Upper lobe of left lung (tissue), 4 donors: ENCODE data around the gene CDC42.

Experiments
- EP300 ChIP-seq, 4 donors: sonication (generic); formaldehyde crosslinking; IDR thresholded peaks; one replicate each; pipeline ENCODE4 v1.5.1; 2017; ENCODE audit warnings: antibody characterized with exemption in 4 of 4, control low read depth in 2 of 4
- POLR2A ChIP-seq, 4 donors: fragments of 450-650 bp; IDR thresholded peaks; one replicate each; pipeline ENCODE4 v1.5.1; 2016 to 2017; ENCODE audit warnings: antibody characterized with exemption in 4 of 4, mild to moderate bottlenecking in 2 of 4
- POLR2AphosphoS5 ChIP-seq, 2 donors: sonication (generic); formaldehyde crosslinking; IDR thresholded peaks; one replicate each; pipeline ENCODE4 v1.5.1; 2017; ENCODE audit warnings: antibody characterized with exemption in 2 of 2
- TF ChIP-seq, protein P1 (sequence below), 6 experiments: fragments of 450-650 bp in 4 of 6; fragments of 200-600 bp in 2 of 6; sonication (generic) in 2 of 6; IDR thresholded peaks; one replicate each; pipeline ENCODE4 v1.5.1; 2016 to 2019; ENCODE audit warnings: antibody characterized with exemption in 6 of 6

GRCh38 chr1:22122273-22123070 lies 70.0 kb downstream of the CDC42 start:
- TF ChIP-seq, protein P1, sequence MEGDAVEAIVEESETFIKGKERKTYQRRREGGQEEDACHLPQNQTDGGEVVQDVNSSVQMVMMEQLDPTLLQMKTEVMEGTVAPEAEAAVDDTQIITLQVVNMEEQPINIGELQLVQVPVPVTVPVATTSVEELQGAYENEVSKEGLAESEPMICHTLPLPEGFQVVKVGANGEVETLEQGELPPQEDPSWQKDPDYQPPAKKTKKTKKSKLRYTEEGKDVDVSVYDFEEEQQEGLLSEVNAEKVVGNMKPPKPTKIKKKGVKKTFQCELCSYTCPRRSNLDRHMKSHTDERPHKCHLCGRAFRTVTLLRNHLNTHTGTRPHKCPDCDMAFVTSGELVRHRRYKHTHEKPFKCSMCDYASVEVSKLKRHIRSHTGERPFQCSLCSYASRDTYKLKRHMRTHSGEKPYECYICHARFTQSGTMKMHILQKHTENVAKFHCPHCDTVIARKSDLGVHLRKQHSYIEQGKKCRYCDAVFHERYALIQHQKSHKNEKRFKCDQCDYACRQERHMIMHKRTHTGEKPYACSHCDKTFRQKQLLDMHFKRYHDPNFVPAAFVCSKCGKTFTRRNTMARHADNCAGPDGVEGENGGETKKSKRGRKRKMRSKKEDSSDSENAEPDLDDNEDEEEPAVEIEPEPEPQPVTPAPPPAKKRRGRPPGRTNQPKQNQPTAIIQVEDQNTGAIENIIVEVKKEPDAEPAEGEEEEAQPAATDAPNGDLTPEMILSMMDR (IDR thresholded peaks at IDR 0.05) = no peak
- no peak for TF ChIP-seq POLR2AphosphoS5 (IDR thresholded peaks at IDR 0.05)
- no peak for TF ChIP-seq POLR2A (IDR thresholded peaks at IDR 0.05)
- no peak for TF ChIP-seq EP300 (IDR thresholded peaks at IDR 0.05)
